ENCODE results near the gene THEMIS. TPM values are rescaled to one million over a fixed set of nuclear protein-coding genes. Genes with fewer than 3 reads are reported as not detected.

The THEMIS gene
- total and polyA plus RNA-seq, 2 of the 4 experiments (the other 2 are of a cell fraction) = not detected

DNA sequence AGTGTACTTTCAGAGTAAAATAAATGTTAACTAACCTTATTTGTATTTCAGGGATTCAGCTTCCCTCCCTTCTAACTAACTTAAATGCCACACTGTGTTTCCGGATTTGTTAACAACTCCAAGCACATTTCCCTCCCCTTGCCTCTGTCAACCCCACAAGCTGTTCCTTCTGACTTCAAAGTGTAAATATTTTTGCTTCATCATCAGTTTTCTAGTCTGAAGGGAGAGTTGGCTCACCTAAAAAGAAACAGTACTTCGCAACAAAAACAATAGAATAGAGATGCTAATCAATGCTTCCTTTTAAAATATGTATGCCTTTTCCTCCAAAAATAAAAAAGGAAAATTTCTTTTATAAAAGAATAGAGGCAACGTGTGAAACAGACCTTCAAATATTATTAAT lies 132.6 kb downstream of the THEMIS start:
- in situ Hi-C loops (cut with MboI; ENCODE audit: low sequenced_read_pairs) (no loop called here), dilution Hi-C loops (cut with HindIII; ENCODE audit: low sequenced_read_pairs, unreplicated experiment) (no loop called here), intact Hi-C loops (cut with micrococcal nuclease) (no loop called here)
- Histone ChIP-seq H3K4me3 (ENCODE audit: insufficient read depth, low read depth, low read length) (no peak overlapping the region), H3K4me1 (ENCODE audit: control insufficient read depth, insufficient read depth, low read length) (no peaks in the 10 kb centered on the region), H4K91ac (ENCODE audit: insufficient read depth, low read depth, low read length) (no peak overlapping the region), H3K36me3 (ENCODE audit: control insufficient read depth, insufficient read depth, low read length) (no peaks in the 10 kb centered on the region), H3K9me3 (ENCODE audit: control insufficient read depth, insufficient read depth, low read length) (no peaks in the 10 kb centered on the region), H3K4ac (ENCODE audit: low read depth, low read length) (no peak overlapping the region), H2AK5ac (ENCODE audit: low read depth, low read length) (no peak overlapping the region), H2BK15ac (ENCODE audit: low read depth, low read length) (no peak overlapping the region), H3K4me2 (ENCODE audit: low read depth, low read length) (no peak overlapping the region), H4K20me1 (ENCODE audit: insufficient read depth, low read length) (no peaks in the 10 kb centered on the region), H4K5ac (ENCODE audit: low read depth, low read length) (no peak overlapping the region), H3K56ac (ENCODE audit: extremely low read depth, insufficient read depth, low read length) (no peak overlapping the region), H2BK20ac (ENCODE audit: low read depth, low read length) (no peak overlapping the region), H3K18ac (ENCODE audit: low read depth, low read length) (no peak overlapping the region), H3K27me3 (ENCODE audit: control insufficient read depth, insufficient read depth, low read length) (no peaks in the 10 kb centered on the region), H3K23ac (ENCODE audit: low read depth, low read length) (no peak overlapping the region), H3K14ac (replicated peaks; ENCODE audit: low read depth, low read length) (no peak overlapping the region), H3K9me1 (ENCODE audit: insufficient read depth, low read length) (no peaks in the 10 kb centered on the region), H3K27ac (ENCODE audit: insufficient read depth, low read length) (no peak overlapping the region), H3K9ac (ENCODE audit: low read depth, low read length) (no peak overlapping the region), H3K79me1 (ENCODE audit: low read depth in 1 of 2, low read length in 2 of 2) (no peaks in the 10 kb centered on the region), H2AFZ (replicated peaks; ENCODE audit: low read length, poor library complexity) (no peak overlapping the region), H2BK5ac (ENCODE audit: low read depth, low read length, poor library complexity, severe bottlenecking) (no peak overlapping the region), H2BK120ac (ENCODE audit: low read depth, low read length) (no peak overlapping the region), H4K8ac (ENCODE audit: low read depth in 2 of 2, low read length in 2 of 2) (no peak overlapping the region), H2AK9ac (replicated peaks; ENCODE audit: low read depth, low read length, poor library complexity) (no peak overlapping the region)
- TF ChIP-seq MAFK (IDR thresholded peaks at IDR 0.05; ENCODE audit: low read depth, low read length) = peak; percentile 81
- TF ChIP-seq BHLHE40 (IDR thresholded peaks at IDR 0.05; ENCODE audit: low read depth, low read length) = no peak
- ChIA-PET CTCF (no interaction called here), POLR2A (ENCODE audit: unreplicated experiment) (no interaction called here)
- WGBS, 2 experiments (ENCODE audit: extremely low coverage in 2 of 2, insufficient read length in 1 of 2) = no CpG with 5 or more reads among the region's 3 CpGs
- no TSS peak for BruUV-seq (replicated peaks)
- ATAC-seq (ENCODE audit: low read depth) (no peak), DNase-seq (no peak)

All from IMR-90 (cell line).